Astrocyte (in vitro differentiated cells and primary cell): Measurements from ENCODE around the gene BPIFB1.

ENCODE experiments used
- EZH2 ChIP-seq: IDR thresholded peaks from 2 replicates; pipeline ENCODE4 v1.6.1; 2012; ENCODE audit warnings: mild to moderate bottlenecking, low read length, inconsistent platforms; ENCODE audit not compliant: insufficient read depth
- TF ChIP-seq, protein P1 (sequence below): IDR thresholded peaks from 2 replicates; pipeline ENCODE4 v1.5.1; 2011; ENCODE audit warnings: low read depth, mild to moderate bottlenecking, inconsistent platforms, low read length, moderate library complexity; ENCODE audit not compliant: insufficient read depth

DNA sequence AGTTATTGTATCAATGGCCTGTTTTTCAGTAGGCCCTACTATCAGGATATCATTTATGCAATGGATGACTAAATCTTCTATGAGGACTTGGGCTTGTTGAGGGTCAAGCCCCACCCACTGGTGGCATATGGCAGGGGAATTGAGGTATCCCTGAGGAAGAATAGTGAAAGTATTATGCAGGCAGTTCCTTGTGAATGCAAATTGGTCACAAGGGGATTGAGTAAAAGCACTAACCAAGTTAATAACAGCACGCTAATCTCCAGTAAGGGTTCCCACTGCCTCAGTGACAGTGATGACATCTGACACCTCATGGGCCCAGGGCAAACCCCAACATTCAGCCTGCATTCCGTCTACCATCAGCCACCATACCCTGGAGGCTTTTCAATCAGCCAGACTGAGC is 32.3 kb upstream of the BPIFB1 start:
- TF ChIP-seq, protein P1, sequence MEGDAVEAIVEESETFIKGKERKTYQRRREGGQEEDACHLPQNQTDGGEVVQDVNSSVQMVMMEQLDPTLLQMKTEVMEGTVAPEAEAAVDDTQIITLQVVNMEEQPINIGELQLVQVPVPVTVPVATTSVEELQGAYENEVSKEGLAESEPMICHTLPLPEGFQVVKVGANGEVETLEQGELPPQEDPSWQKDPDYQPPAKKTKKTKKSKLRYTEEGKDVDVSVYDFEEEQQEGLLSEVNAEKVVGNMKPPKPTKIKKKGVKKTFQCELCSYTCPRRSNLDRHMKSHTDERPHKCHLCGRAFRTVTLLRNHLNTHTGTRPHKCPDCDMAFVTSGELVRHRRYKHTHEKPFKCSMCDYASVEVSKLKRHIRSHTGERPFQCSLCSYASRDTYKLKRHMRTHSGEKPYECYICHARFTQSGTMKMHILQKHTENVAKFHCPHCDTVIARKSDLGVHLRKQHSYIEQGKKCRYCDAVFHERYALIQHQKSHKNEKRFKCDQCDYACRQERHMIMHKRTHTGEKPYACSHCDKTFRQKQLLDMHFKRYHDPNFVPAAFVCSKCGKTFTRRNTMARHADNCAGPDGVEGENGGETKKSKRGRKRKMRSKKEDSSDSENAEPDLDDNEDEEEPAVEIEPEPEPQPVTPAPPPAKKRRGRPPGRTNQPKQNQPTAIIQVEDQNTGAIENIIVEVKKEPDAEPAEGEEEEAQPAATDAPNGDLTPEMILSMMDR, result no peak
- no peak for TF ChIP-seq EZH2
